ENCODE data around the gene UPK3A. TPM values are rescaled to one million over a fixed set of nuclear protein-coding genes. Genes with fewer than 3 reads are reported as not detected.

Gene UPK3A
- total and polyA plus RNA-seq, 10 of the 15 experiments (the other 5 are each of a cell fraction or from before 2014, with no cell fraction given): not detected

- H3K9me3 ChIP-seq (replicated peaks; ENCODE audit: control insufficient read depth, insufficient read depth, low read length): no peaks in the 10 kb centered on the region
- no peak overlapping the region for H3K4me3 ChIP-seq
- H3K79me2 ChIP-seq (ENCODE audit: control insufficient read depth, insufficient read depth, low read length): no peaks in the 10 kb centered on the region
- no peak for ATAC-seq
- H3K27ac ChIP-seq (ENCODE audit: control insufficient read depth, insufficient read depth): no peak overlapping the region
- RAD21 ChIA-PET (ENCODE audit: unreplicated experiment): no interaction called here
- BruUV-seq (replicated peaks): no TSS peak
- no peak for FAIRE-seq
- TF ChIP-seq SUPT20H (IDR thresholded peaks at IDR 0.05; ENCODE audit: borderline replicate concordance, control insufficient read depth, low read depth, low read length): no peak
- no peak for TF ChIP-seq E2F8 (IDR thresholded peaks at IDR 0.05; ENCODE audit: low read depth, partially characterized antibody)
- no peak for TF ChIP-seq TAF1 (IDR thresholded peaks at IDR 0.05; ENCODE audit: borderline replicate concordance, low read depth, low read length)
- no peak for TF ChIP-seq RELA (IDR thresholded peaks at IDR 0.05; ENCODE audit: borderline replicate concordance, partially characterized antibody)
- no peak for TF ChIP-seq ZNF24 (IDR thresholded peaks at IDR 0.05)
- TF ChIP-seq CBX5 (IDR thresholded peaks at IDR 0.05; ENCODE audit: low read depth): no peak
- no peak for TF ChIP-seq EGR1 (IDR thresholded peaks at IDR 0.05; ENCODE audit: borderline replicate concordance in 1 of 2, low read depth in 2 of 2, low read length in 2 of 2)
- TF ChIP-seq RELB (IDR thresholded peaks at IDR 0.05; ENCODE audit: low read depth): no peak
- no peak for TF ChIP-seq ESRRA (IDR thresholded peaks at IDR 0.05; ENCODE audit: low read length)
- no peak for TF ChIP-seq IRF4 (IDR thresholded peaks at IDR 0.05; ENCODE audit: low read depth, low read length)
- no peak for TF ChIP-seq EZH2 (IDR thresholded peaks at IDR 0.05; ENCODE audit: borderline replicate concordance, control insufficient read depth, low read depth, low read length)
- no peak for TF ChIP-seq MTA2 (IDR thresholded peaks at IDR 0.05; ENCODE audit: low read depth)
- TF ChIP-seq PAX5 (IDR thresholded peaks at IDR 0.05; ENCODE audit: borderline replicate concordance, low read depth, low read length): no peak
- TF ChIP-seq WRNIP1 (IDR thresholded peaks at IDR 0.05; ENCODE audit: borderline replicate concordance, low read depth, low read length): no peak
- no peak for TF ChIP-seq JUNB (IDR thresholded peaks at IDR 0.05)
- no peak for TF ChIP-seq RCOR1 (conservative IDR thresholded peaks at IDR 0.05; ENCODE audit: low read depth, low read length)
- no peak for TF ChIP-seq FOS (IDR thresholded peaks at IDR 0.05; ENCODE audit: borderline replicate concordance, extremely low read depth, insufficient read length)
- TF ChIP-seq CHD2 (IDR thresholded peaks at IDR 0.05; ENCODE audit: borderline replicate concordance, low read depth, low read length): no peak
- no peak overlapping the region for H2AFZ ChIP-seq (ENCODE audit: control insufficient read depth, low read depth, low read length)
- H3K4me1 ChIP-seq (ENCODE audit: control insufficient read depth, insufficient read depth, low read length): no peaks in the 10 kb centered on the region
- intact Hi-C loops (cut with micrococcal nuclease; ENCODE audit: unreplicated experiment) (no loop called here), in situ Hi-C loops (cut with MboI) (no loop called here)
- POLR2A ChIA-PET: no interaction called here
- peaks cover 2 to 9% of the 10 kb centered on the region in 2 experiments; a peak in 3 of 4 replicates for H3K36me3 ChIP-seq (ENCODE audit: control insufficient read depth in 2 of 2, insufficient read depth in 2 of 2, low read length in 1 of 2)
- no peaks in the 10 kb centered on the region for H4K20me1 ChIP-seq (ENCODE audit: control insufficient read depth, insufficient read depth)
- CTCF ChIA-PET: interaction anchor here (0.6 to 0.7 kb wide), 2 partner anchors 12 to 563 kb away, joined by 3 read pairs; no protein-coding TSS in a partner anchor
- H3K9ac ChIP-seq (ENCODE audit: control insufficient read depth, insufficient read depth, low read length): no peak overlapping the region
- no peak overlapping the region for H3K4me2 ChIP-seq (ENCODE audit: control insufficient read depth, insufficient read depth)
- no peak for DNase-seq (ENCODE audit: low read depth, low spot score)
- SMC1A ChIA-PET (ENCODE audit: uncharacterized antibody, unreplicated experiment): no interaction called here
- no peaks in the 10 kb centered on the region for H3K27me3 ChIP-seq (replicated peaks in 1 of 2; ENCODE audit: control insufficient read depth in 2 of 2, insufficient read depth in 2 of 2, low read length in 1 of 2)
- 95% methylated on average over 8 of the region's 8 CpGs for WGBS (ENCODE audit: insufficient coverage, insufficient replicate concordance, low lambda C conversion rate, missing lambda C conversion rate)
These were observed 58.4 kb downstream of the UPK3A start for GRCh38 chr22:45343143-45343542.
